ENCODE data around the gene ZNF777.

The ZNF777 gene

DNA sequence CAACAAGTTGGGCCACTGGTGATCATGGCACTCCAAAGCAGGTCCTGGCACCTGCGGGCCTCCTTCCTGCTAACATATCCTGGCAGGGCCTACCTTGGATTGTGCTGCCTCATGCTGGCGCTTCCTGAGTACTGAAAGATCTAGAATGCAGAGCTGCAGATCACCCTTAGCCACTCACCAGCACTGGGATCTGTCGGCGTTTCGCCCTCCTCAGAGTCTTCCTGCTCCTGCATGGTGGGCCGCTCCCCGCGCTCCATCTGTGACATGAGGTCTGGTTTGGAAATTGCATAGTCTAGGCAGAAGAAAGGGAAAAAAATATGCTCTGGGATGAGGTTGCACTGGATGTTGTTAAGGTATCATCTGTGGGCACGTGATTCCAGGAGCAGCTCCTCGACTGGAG is 10.0 kb downstream of the ZNF777 start:
- TF ChIP-seq, protein P1, sequence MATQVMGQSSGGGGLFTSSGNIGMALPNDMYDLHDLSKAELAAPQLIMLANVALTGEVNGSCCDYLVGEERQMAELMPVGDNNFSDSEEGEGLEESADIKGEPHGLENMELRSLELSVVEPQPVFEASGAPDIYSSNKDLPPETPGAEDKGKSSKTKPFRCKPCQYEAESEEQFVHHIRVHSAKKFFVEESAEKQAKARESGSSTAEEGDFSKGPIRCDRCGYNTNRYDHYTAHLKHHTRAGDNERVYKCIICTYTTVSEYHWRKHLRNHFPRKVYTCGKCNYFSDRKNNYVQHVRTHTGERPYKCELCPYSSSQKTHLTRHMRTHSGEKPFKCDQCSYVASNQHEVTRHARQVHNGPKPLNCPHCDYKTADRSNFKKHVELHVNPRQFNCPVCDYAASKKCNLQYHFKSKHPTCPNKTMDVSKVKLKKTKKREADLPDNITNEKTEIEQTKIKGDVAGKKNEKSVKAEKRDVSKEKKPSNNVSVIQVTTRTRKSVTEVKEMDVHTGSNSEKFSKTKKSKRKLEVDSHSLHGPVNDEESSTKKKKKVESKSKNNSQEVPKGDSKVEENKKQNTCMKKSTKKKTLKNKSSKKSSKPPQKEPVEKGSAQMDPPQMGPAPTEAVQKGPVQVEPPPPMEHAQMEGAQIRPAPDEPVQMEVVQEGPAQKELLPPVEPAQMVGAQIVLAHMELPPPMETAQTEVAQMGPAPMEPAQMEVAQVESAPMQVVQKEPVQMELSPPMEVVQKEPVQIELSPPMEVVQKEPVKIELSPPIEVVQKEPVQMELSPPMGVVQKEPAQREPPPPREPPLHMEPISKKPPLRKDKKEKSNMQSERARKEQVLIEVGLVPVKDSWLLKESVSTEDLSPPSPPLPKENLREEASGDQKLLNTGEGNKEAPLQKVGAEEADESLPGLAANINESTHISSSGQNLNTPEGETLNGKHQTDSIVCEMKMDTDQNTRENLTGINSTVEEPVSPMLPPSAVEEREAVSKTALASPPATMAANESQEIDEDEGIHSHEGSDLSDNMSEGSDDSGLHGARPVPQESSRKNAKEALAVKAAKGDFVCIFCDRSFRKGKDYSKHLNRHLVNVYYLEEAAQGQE (IDR thresholded peaks at IDR 0.05; ENCODE audit: low read depth): no peak
- no peak for TF ChIP-seq EP300 (IDR thresholded peaks at IDR 0.05; ENCODE audit: borderline replicate concordance)
- TF ChIP-seq TAF1 (IDR thresholded peaks at IDR 0.05; ENCODE audit: low read depth): no peak
- TF ChIP-seq CEBPB (IDR thresholded peaks at IDR 0.05): no peak
- no peak for TF ChIP-seq CREB1 (IDR thresholded peaks at IDR 0.05; ENCODE audit: low read depth)

DNA sequence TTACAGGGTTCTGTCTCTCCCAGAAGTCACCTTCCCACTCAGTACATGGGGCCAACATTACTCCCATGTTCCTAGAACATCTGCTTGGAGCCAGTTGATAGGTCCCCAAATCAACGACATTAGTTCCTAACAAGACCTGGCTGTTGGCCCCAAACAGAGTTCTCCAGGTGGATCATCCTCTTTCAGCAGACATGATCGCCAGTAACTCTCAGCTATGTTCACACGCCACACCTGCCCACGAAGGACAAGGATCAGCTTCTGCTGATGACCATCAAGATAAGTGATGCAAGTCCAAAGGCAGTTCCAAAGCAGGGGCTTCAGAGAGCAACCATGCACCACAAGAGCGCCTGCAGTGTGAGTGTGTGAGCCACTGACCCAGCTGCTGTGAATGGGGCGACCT is 11.0 kb downstream of the ZNF777 start:
- TF ChIP-seq, protein P1 (IDR thresholded peaks at IDR 0.05; ENCODE audit: low read depth): no peak
- TF ChIP-seq TAF1 (IDR thresholded peaks at IDR 0.05; ENCODE audit: low read depth): no peak
- no peak for TF ChIP-seq CEBPB (IDR thresholded peaks at IDR 0.05)
- no peak for TF ChIP-seq CREB1 (IDR thresholded peaks at IDR 0.05; ENCODE audit: low read depth)
- no peak for TF ChIP-seq EP300 (IDR thresholded peaks at IDR 0.05; ENCODE audit: borderline replicate concordance)
- no peak for TF ChIP-seq EGR1 (IDR thresholded peaks at IDR 0.05)
- no peak for TF ChIP-seq FOXM1 (IDR thresholded peaks at IDR 0.05; ENCODE audit: borderline replicate concordance, low read depth)
- no peak for TF ChIP-seq NFIC (IDR thresholded peaks at IDR 0.05)
- TF ChIP-seq, protein P2, sequence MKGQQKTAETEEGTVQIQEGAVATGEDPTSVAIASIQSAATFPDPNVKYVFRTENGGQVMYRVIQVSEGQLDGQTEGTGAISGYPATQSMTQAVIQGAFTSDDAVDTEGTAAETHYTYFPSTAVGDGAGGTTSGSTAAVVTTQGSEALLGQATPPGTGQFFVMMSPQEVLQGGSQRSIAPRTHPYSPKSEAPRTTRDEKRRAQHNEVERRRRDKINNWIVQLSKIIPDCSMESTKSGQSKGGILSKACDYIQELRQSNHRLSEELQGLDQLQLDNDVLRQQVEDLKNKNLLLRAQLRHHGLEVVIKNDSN (IDR thresholded peaks at IDR 0.05): no peak
- no peak for TF ChIP-seq TCF12 (IDR thresholded peaks at IDR 0.05; ENCODE audit: low read depth)
- no peak for TF ChIP-seq TEAD4 (IDR thresholded peaks at IDR 0.05)
- no peak for TF ChIP-seq ZBTB7A (IDR thresholded peaks at IDR 0.05; ENCODE audit: low read depth)
- TF ChIP-seq RAD21 (IDR thresholded peaks at IDR 0.05; ENCODE audit: low read depth): no peak
- TF ChIP-seq, protein P3, sequence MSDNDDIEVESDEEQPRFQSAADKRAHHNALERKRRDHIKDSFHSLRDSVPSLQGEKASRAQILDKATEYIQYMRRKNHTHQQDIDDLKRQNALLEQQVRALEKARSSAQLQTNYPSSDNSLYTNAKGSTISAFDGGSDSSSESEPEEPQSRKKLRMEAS (IDR thresholded peaks at IDR 0.05): no peak
- no peak for TF ChIP-seq YY1 (IDR thresholded peaks at IDR 0.05; ENCODE audit: low read depth)

DNA sequence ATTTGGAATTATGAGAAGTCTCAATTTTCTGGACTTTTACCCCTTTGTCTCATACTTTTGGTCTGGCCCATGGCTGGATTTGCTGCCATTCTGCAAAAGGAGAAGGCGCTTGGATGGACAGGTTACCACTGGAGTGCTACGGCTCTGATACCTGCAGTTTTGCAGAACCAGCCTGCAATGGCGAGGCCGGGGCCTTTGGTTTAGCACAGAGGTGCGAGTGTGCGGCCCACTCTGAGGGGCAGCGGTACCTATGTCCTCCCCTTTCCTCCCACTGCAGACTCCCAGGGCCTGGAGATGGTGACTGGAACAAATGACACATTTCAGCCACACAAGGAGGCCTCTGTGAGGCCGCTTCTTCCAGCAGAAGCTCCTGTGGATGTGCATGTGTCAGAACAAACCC is 11.9 kb downstream of the ZNF777 start:
- TF ChIP-seq TAF1 (IDR thresholded peaks at IDR 0.05; ENCODE audit: low read depth) (no peak), RAD21 (IDR thresholded peaks at IDR 0.05; ENCODE audit: low read depth) (no peak), NFIC (IDR thresholded peaks at IDR 0.05) (no peak), TEAD4 (IDR thresholded peaks at IDR 0.05) (no peak), ZBTB7A (IDR thresholded peaks at IDR 0.05; ENCODE audit: low read depth) (no peak), CEBPB (IDR thresholded peaks at IDR 0.05) (no peak), CREB1 (IDR thresholded peaks at IDR 0.05; ENCODE audit: low read depth) (no peak), EP300 (IDR thresholded peaks at IDR 0.05; ENCODE audit: borderline replicate concordance) (no peak), EGR1 (IDR thresholded peaks at IDR 0.05) (no peak), FOXM1 (IDR thresholded peaks at IDR 0.05; ENCODE audit: borderline replicate concordance, low read depth) (no peak), YY1 (IDR thresholded peaks at IDR 0.05; ENCODE audit: low read depth) (no peak), TCF12 (IDR thresholded peaks at IDR 0.05; ENCODE audit: low read depth) (no peak)
- TF ChIP-seq, protein P3 (IDR thresholded peaks at IDR 0.05): no peak
- TF ChIP-seq, protein P1 (IDR thresholded peaks at IDR 0.05; ENCODE audit: low read depth): no peak
- TF ChIP-seq, protein P2 (IDR thresholded peaks at IDR 0.05): no peak

DNA sequence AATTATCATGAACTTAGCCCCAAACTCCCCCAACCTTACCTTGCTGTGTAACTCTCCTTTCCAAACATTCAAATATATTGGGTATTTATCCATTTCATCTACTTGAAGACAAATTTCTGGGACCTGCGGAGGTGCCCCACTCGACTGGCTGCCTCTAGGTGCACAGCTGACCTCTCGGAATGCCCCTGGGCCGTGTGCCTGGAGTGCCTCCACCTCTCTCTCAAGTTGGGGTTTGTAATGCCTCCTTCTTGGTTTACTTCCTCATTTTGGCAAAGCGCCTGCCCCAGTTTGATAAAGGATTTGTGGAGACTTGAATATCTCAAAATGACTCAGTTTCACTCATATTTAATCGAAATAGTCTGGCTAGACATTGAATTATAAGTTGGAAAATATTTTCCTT is 16.6 kb downstream of the ZNF777 start:
- TF ChIP-seq CEBPB (IDR thresholded peaks at IDR 0.05) (no peak), EGR1 (IDR thresholded peaks at IDR 0.05) (no peak)

DNA sequence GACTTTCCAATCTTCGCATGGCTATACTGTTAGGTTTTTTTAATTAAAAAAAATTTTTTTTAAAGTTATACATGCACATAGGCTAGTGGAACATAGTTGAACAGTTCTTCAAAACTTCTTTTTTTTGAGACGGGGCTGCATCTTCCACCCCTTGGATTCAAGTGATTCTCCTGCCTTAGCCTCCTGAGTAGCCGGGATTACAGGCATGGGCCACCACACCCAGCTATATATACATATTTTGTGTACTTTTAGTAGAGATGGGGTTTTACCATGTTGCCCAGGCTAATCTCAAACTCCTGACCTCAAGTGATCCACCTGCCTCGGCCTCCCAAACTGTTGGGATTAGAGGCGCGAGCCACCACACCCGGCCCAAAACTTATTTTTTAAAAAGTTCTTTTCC is 17.3 kb downstream of the ZNF777 start:
- TF ChIP-seq, protein P1 (IDR thresholded peaks at IDR 0.05; ENCODE audit: low read depth): no peak
- TF ChIP-seq CEBPB (IDR thresholded peaks at IDR 0.05) (no peak), CREB1 (IDR thresholded peaks at IDR 0.05; ENCODE audit: low read depth) (no peak), RAD21 (IDR thresholded peaks at IDR 0.05; ENCODE audit: low read depth) (no peak)
